Suprapubic skin (tissue), 3 donors: Measurements from ENCODE around the gene TIGD7.

Source experiments
- CTCF ChIP-seq, 2 donors: fragments of 200-600 bp in 1 of 2; fragments of 450-650 bp in 1 of 2; sonication (generic) in 1 of 2; IDR thresholded peaks; one replicate each; pipeline ENCODE4 v1.5.1; 2016 to 2019; ENCODE audit warnings: antibody characterized with exemption in 2 of 2, mild to moderate bottlenecking in 1 of 2, moderate library complexity in 1 of 2
- POLR2AphosphoS5 ChIP-seq, 3 donors: sonication (generic); formaldehyde crosslinking; IDR thresholded peaks; one replicate each; pipeline ENCODE4 v1.6.1; 2017; ENCODE audit warnings: antibody characterized with exemption in 3 of 3

- TF ChIP-seq CTCF (IDR thresholded peaks at IDR 0.05) (no peak), POLR2AphosphoS5 (IDR thresholded peaks at IDR 0.05) (no peak)
These were observed 23.9 kb downstream of the TIGD7 start for GRCh38 chr16:3281222-3281820.
